C4-2B (cell line): ENCODE data around the gene PLD3.

Experiments
- H3K27ac ChIP-seq: fragments of 450-650 bp; 2 replicates; pipeline ENCODE4 v1.5.1; 2017
- CTCF ChIP-seq: fragments of 450-650 bp; conservative IDR thresholded peaks from 2 replicates; pipeline ENCODE4 v1.5.1; 2017; ENCODE audit warnings: mild to moderate bottlenecking
- ZFX ChIP-seq: fragments of 450-650 bp; IDR thresholded peaks from 2 replicates; pipeline ENCODE4 v1.6.1; 2017

The PLD3 gene

GRCh38 chr19:40417643-40417981, 69.1 kb downstream of the PLD3 start:
- H3K27ac ChIP-seq: no peak overlapping the region

DNA sequence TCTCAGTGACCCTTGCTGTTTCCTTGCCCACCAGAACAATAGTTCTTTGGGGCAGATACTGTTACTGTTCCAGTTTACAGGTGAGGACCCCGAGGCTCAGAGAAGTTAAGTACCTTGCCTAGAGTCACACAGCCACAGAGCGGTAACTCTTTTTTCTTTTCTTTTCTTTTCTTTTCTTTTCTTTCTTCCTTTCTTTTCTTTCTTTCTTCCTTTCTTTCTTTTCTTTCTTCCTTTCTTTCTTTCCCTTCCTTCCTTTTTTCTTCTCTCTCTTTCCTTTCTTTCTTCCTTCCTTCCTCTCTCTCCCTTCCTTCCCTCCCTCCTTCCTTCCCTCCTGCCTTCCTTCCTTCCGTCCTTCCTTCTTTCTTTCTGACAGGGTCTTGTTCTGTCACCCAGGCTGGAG, 69.5 kb downstream of the PLD3 start:
- no peak overlapping the region for H3K27ac ChIP-seq
- TF ChIP-seq ZFX: no peak
- no peak for TF ChIP-seq CTCF

More at GRCh38 chr19:40417643-40417981, 69.1 kb downstream of the PLD3 start:
- no peak for TF ChIP-seq CTCF

GRCh38 chr19:40419066-40419612, 70.6 kb downstream of the PLD3 start:
- H3K27ac ChIP-seq: no peak overlapping the region
- TF ChIP-seq ZFX (no peak), CTCF (no peak)

- H3K27ac ChIP-seq: no peak overlapping the region
- no peak for TF ChIP-seq CTCF
- no peak for TF ChIP-seq ZFX
These were observed 71.3 kb downstream of the PLD3 start for GRCh38 chr19:40419780-40420179.

- peak overlapping the region; percentile 84 for H3K27ac ChIP-seq
These were observed 71.9 kb downstream of the PLD3 start for GRCh38 chr19:40420451-40420765.

DNA sequence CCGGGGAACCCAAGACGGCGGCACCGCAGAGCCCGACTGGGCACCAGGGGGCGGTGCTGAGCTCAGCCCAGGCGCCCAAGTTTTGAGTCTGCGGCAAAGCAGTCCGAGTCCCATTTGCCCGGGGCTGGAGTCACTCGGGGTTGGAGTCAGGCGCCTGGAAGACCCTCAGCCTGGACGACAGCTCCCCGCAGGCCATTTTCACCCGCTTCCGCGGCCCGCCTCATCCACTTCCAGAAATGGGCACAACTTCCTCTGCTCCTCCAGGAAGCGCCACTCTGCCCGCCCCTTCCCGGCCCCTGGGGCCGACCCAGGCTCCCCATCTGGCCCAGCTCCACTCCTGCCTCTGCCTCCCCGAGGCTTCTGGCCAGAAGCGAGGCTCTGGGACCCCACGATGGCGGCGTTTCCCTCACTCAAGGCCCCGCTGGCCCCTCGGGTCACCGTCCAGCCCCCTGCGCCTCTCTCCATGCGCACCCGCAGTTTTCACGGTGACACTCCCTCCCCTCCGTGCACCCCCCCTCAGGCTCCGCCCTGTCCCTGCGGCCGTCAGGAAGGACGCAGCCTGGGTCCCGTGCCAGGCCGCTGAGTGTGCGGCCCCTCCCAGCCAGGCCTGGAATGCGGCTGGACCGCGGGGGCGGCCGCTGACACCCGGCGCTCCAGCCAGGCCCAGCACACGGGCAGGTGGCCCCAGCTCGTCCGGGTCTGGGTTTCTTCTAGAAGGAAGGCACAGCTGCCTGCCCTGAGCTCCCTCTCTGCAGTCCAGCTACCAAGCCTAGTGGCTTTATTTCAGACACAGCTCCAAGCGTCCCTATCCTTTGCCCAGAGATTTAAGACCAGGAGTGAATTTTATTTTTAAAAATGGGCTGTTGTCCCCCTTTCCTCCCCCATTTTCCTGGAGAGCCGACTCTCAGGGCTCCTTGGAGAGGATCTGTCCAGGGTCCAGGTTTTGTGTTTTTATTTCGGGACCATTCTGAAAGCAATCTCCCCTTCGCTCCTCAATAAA, 72.6 kb downstream of the PLD3 start:
- TF ChIP-seq ZFX (no peak), CTCF (peak; percentile 98)
- H3K27ac ChIP-seq: peak overlapping the region; percentile 84

More at GRCh38 chr19:40420451-40420765, 71.9 kb downstream of the PLD3 start:
- TF ChIP-seq CTCF (no peak), ZFX (no peak)

DNA sequence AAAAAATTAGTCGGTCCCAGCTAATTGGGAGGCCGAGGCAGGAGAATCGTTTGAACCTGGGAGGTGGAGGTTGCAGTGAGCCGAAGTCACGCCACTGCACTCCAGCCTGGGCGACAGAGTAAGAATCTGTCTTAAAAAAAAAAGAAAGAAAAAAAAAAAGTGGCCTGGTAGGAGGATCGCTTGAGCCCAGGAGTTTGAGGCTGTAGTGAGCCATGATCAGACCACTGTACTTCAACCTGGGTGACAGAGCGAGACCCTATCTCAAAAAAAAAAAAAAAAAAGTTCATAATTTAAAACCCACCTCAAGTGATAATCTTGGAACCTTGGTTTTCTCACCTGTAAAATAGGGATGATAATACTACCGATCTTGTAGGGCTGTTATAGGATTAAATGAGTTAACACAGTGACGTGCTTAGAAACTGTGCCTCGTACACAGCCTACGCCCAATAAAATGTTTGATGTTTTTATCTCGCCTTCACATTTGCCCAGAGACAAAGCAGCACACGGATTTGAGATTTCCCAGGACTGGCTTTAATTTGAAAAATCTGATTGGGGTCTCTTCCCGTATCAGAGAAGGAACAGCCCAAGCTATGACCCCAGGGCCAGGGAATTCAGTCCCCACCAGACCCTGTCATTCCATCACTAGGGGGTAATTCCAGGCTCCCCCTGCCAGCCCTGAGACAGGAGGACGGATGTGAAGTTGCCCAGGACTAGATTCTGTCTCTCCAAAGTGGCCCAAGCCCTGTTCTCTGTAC, 73.7 kb downstream of the PLD3 start:
- H3K27ac ChIP-seq: peak overlapping the region; percentile 84
- no peak for TF ChIP-seq ZFX
- TF ChIP-seq CTCF: no peak
